Neural progenitor cell (in vitro differentiated cells): Measurements from ENCODE around the gene UPP1. TPM values are rescaled to one million over a fixed set of nuclear protein-coding genes. Genes with fewer than 3 reads are reported as not detected.

Experiments used
- DNase-seq: peaks from one replicate; pipeline ENCODE4 v3.0.0-alpha.2; 2016; ENCODE audit warnings: low spot score
- H2AFZ ChIP-seq: fragments of 200-600 bp; sonication (generic); replicated peaks from 2 replicates; pipeline ENCODE4 v1.6.1; 2016; ENCODE audit warnings: antibody characterized with exemption
- H3F3A ChIP-seq: fragments of 200-600 bp; sonication (generic); 2 replicates; pipeline ENCODE4 v1.6.1; 2016; ENCODE audit warnings: antibody characterized with exemption, low read depth
- H3K27ac ChIP-seq: fragments of 200-600 bp; sonication (generic); 2 replicates; pipeline ENCODE4 v1.5.1; 2016; ENCODE audit warnings: mild to moderate bottlenecking
- H3K27me3 ChIP-seq: fragments of 200-600 bp; sonication (generic); 2 replicates; pipeline ENCODE4 v1.6.1; 2016; ENCODE audit warnings: mild to moderate bottlenecking, moderate library complexity
- H3K36me3 ChIP-seq: fragments of 200-600 bp; sonication (generic); 2 replicates; pipeline ENCODE4 v1.5.1; 2016
- H3K4me1 ChIP-seq: fragments of 200-600 bp; sonication (generic); 2 replicates; pipeline ENCODE4 v1.6.1; 2016; ENCODE audit warnings: mixed run types
- H3K4me2 ChIP-seq: fragments of 200-600 bp; sonication (generic); 2 replicates; pipeline ENCODE4 v1.6.1; 2016
- H3K4me3 ChIP-seq: fragments of 200-600 bp; sonication (generic); 2 replicates; pipeline ENCODE4 v1.5.1; 2016
- H3K79me2 ChIP-seq: fragments of 200-600 bp; sonication (generic); 2 replicates; pipeline ENCODE4 v1.6.1; 2016; ENCODE audit warnings: low read depth
- H3K9ac ChIP-seq: fragments of 200-600 bp; sonication (generic); 2 replicates; pipeline ENCODE4 v1.6.1; 2016
- H3K9me3 ChIP-seq: fragments of 200-600 bp; sonication (generic); 2 replicates; pipeline ENCODE4 v1.5.1; 2016; ENCODE audit warnings: low read depth
- H4K20me1 ChIP-seq: fragments of 200-600 bp; sonication (generic); 2 replicates; pipeline ENCODE4 v1.6.1; 2016; ENCODE audit warnings: low read depth
- H3K27ac Mint-ChIP-seq: 3 replicates; pipeline ENCODE4 v1.8.0; 2021; ENCODE audit warnings: mixed read lengths
- H3K27me3 Mint-ChIP-seq: 2 replicates; pipeline ENCODE4 v1.8.0; 2022; ENCODE audit warnings: low read depth, mild to moderate bottlenecking, inconsistent platforms, moderate library complexity, mixed read lengths; ENCODE audit not compliant: insufficient read depth
- H3K36me3 Mint-ChIP-seq: 3 replicates; pipeline ENCODE4 v1.8.0; 2021; ENCODE audit warnings: mixed read lengths
- H3K4me1 Mint-ChIP-seq: 3 replicates; pipeline ENCODE4 v1.8.0; 2021; ENCODE audit warnings: mixed read lengths
- H3K4me3 Mint-ChIP-seq: 3 replicates; pipeline ENCODE4 v1.8.0; 2021; ENCODE audit warnings: mild to moderate bottlenecking, moderate library complexity, mixed read lengths
- H3K9me3 Mint-ChIP-seq: 3 replicates; pipeline ENCODE4 v1.8.0; 2020; ENCODE audit warnings: mixed read lengths
- EZH2 ChIP-seq: fragments of 200-600 bp; sonication (generic); IDR thresholded peaks from 2 replicates; pipeline ENCODE4 v1.6.1; 2017; ENCODE audit warnings: antibody characterized with exemption, mild to moderate bottlenecking, moderate library complexity
- EZH2phosphoT487 ChIP-seq: fragments of 200-600 bp; sonication (generic); IDR thresholded peaks from 2 replicates; pipeline ENCODE4 v1.6.1; 2017; ENCODE audit warnings: antibody characterized with exemption
- total RNA-seq: library from RNA; depleted of rRNA; stranded (reverse); fragments of >200 nt; gene quantifications from 2 replicates; pipeline ENCODE4 v1.2.3, GENCODE V29; 2015; ENCODE audit warnings: low replicate concordance
- TF ChIP-seq, protein P1 (sequence below): fragments of 200-600 bp; sonication (generic); IDR thresholded peaks from 2 replicates; pipeline ENCODE4 v1.5.1; 2017; ENCODE audit warnings: antibody characterized with exemption, mild to moderate bottlenecking

UPP1 gene
- total RNA-seq, 1 donor from 2014 or later: 11.2 TPM

- Histone ChIP-seq H3K9ac (no peak overlapping the region), H3F3A (no peaks in the 10 kb centered on the region), H3K27me3 (no peaks in the 10 kb centered on the region), H4K20me1 (no peaks in the 10 kb centered on the region), H3K4me2 (no peak overlapping the region), H3K9me3 (no peaks in the 10 kb centered on the region), H3K4me1 (no peaks in the 10 kb centered on the region), H3K27ac (no peak overlapping the region), H3K4me3 (no peak overlapping the region), H3K79me2 (no peaks in the 10 kb centered on the region), H3K36me3 (no peaks in the 10 kb centered on the region), H2AFZ (no peak overlapping the region)
- peaks cover 6% of the 10 kb centered on the region for H3K9me3 Mint-ChIP-seq
- H3K4me3 Mint-ChIP-seq: no peak overlapping the region
- DNase-seq: no peak
- no peak for TF ChIP-seq EZH2phosphoT487
- TF ChIP-seq EZH2: no peak
- TF ChIP-seq, protein P1, sequence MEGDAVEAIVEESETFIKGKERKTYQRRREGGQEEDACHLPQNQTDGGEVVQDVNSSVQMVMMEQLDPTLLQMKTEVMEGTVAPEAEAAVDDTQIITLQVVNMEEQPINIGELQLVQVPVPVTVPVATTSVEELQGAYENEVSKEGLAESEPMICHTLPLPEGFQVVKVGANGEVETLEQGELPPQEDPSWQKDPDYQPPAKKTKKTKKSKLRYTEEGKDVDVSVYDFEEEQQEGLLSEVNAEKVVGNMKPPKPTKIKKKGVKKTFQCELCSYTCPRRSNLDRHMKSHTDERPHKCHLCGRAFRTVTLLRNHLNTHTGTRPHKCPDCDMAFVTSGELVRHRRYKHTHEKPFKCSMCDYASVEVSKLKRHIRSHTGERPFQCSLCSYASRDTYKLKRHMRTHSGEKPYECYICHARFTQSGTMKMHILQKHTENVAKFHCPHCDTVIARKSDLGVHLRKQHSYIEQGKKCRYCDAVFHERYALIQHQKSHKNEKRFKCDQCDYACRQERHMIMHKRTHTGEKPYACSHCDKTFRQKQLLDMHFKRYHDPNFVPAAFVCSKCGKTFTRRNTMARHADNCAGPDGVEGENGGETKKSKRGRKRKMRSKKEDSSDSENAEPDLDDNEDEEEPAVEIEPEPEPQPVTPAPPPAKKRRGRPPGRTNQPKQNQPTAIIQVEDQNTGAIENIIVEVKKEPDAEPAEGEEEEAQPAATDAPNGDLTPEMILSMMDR: no peak
- H3K36me3 Mint-ChIP-seq: no peaks in the 10 kb centered on the region
- peaks cover 2% of the 10 kb centered on the region for H3K27me3 Mint-ChIP-seq
- no peak overlapping the region for H3K27ac Mint-ChIP-seq
- peaks cover 4% of the 10 kb centered on the region for H3K4me1 Mint-ChIP-seq
Measured at GRCh38 chr7:48063985-48064384, 25.1 kb upstream of the UPP1 start.

DNA sequence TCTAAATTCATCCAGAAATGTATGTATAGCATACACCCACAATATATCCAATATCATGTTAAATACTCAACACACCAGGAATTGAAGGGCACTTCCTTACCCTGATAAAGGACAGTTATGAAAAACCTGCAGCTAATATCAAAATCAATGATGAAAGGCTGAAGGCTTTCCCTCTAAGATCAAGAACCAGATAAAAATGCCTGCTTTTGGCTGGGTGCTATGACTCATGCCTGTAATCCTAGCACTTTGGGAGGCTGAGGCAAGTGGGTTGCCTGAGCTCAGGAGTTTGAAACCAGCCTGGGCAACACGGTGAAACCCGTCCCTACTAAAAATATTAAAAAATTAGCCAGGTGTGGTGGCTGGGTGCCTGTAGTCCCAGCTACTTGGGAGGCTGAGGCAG lies 21.6 kb upstream of the UPP1 start:
- Mint-ChIP-seq H3K9me3 (peaks cover 12% of the 10 kb centered on the region), H3K36me3 (no peaks in the 10 kb centered on the region), H3K27me3 (peaks cover 2% of the 10 kb centered on the region), H3K4me3 (no peak overlapping the region), H3K27ac (no peak overlapping the region), H3K4me1 (peaks cover 4% of the 10 kb centered on the region)
- Histone ChIP-seq H3K27me3 (no peaks in the 10 kb centered on the region), H4K20me1 (no peaks in the 10 kb centered on the region), H3K9ac (no peak overlapping the region), H3K79me2 (no peaks in the 10 kb centered on the region), H3K4me2 (no peak overlapping the region), H3K4me1 (no peaks in the 10 kb centered on the region), H3K36me3 (no peaks in the 10 kb centered on the region), H3F3A (no peaks in the 10 kb centered on the region), H3K4me3 (no peak overlapping the region), H2AFZ (no peak overlapping the region), H3K27ac (no peak overlapping the region), H3K9me3 (no peaks in the 10 kb centered on the region)
- no peak for DNase-seq
- no peak for TF ChIP-seq EZH2phosphoT487
- TF ChIP-seq, protein P1: no peak
- TF ChIP-seq EZH2: no peak

DNA sequence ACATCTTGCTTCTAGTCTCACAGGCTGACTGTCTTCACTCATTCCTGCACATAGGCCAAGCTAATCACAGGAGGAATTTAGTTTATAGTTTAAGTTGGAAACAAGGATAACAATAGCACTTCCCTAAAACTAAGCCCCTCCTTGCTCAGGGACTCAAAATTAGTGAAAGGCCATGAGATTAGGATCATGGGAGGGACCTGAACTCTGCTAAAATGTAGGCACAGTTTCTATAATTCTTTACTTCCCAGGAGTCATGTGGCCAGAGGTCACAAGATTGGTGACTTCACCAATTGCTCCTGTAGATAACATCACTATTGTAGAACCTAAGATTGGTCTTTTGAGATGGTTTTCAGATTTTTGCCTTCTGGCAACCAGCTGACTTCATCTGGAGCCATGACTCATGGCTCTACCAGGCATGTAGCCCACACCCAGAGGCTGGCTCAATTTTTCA lies 14.8 kb upstream of the UPP1 start:
- H3K36me3 Mint-ChIP-seq: no peaks in the 10 kb centered on the region

More for the DNA sequence above, 14.8 kb upstream of the UPP1 start:
- DNase-seq: no peak
- H3K9me3 ChIP-seq: no peaks in the 10 kb centered on the region
- no peak overlapping the region for H3K4me3 ChIP-seq
- H3K4me1 Mint-ChIP-seq: no peaks in the 10 kb centered on the region
- no peaks in the 10 kb centered on the region for H3K36me3 ChIP-seq
- no peak overlapping the region for H2AFZ ChIP-seq
- no peak overlapping the region for H3K27ac Mint-ChIP-seq
- TF ChIP-seq EZH2phosphoT487 (no peak), EZH2 (no peak)
- TF ChIP-seq, protein P1: no peak
- H3K27ac ChIP-seq: no peak overlapping the region
- H3K27me3 ChIP-seq: no peaks in the 10 kb centered on the region
- H3F3A ChIP-seq: no peaks in the 10 kb centered on the region
- H3K4me1 ChIP-seq: no peaks in the 10 kb centered on the region
- no peaks in the 10 kb centered on the region for H3K27me3 Mint-ChIP-seq
- no peak overlapping the region for H3K4me2 ChIP-seq
- no peaks in the 10 kb centered on the region for H4K20me1 ChIP-seq
- no peaks in the 10 kb centered on the region for H3K79me2 ChIP-seq
- no peak overlapping the region for H3K9ac ChIP-seq
- no peak overlapping the region for H3K4me3 Mint-ChIP-seq
- peaks cover 5% of the 10 kb centered on the region for H3K9me3 Mint-ChIP-seq
